Peyer's patch (tissue), 4 donors: ENCODE results near the gene STON2.

Experiments
- CTCF ChIP-seq, 6 experiments: fragments of 450-650 bp in 4 of 6; fragments of 200-600 bp in 2 of 6; sonication (generic) in 1 of 6; IDR thresholded peaks; one replicate each; pipeline ENCODE4 v1.5.1; 2017 to 2019; ENCODE audit warnings: antibody characterized with exemption in 6 of 6, mild to moderate bottlenecking in 3 of 6, moderate library complexity in 1 of 6
- POLR2A ChIP-seq, 2 donors: fragments of 450-650 bp; IDR thresholded peaks; one replicate each; pipeline ENCODE4 v1.5.1; 2017; ENCODE audit warnings: antibody characterized with exemption in 2 of 2, mild to moderate bottlenecking in 2 of 2, moderate library complexity in 2 of 2

GRCh38 chr14:81305065-81305464 is 95.1 kb downstream of the STON2 start:
- TF ChIP-seq CTCF (IDR thresholded peaks at IDR 0.05) (no peak), POLR2A (IDR thresholded peaks at IDR 0.05) (no peak)
